ENCODE data around the gene CLPTM1L.

- TF ChIP-seq POLR2A (IDR thresholded peaks at IDR 0.05; ENCODE audit: low read length), result no peak
- TF ChIP-seq GATA1 (IDR thresholded peaks at IDR 0.05; ENCODE audit: low read depth, low read length), result no peak
Measured at GRCh38 chr5:1281038-1281882, 63.6 kb downstream of the CLPTM1L start.
